GM12891 (cell line): Measurements from ENCODE around the gene CATSPERB.
"Not testable (repeated sequence)": the region's sequence is repeated elsewhere in the genome, so short reads cannot be mapped to it uniquely, and the experiment has no call there.

Source experiments
- POLR2A ChIP-seq: IDR thresholded peaks from 2 replicates; pipeline ENCODE4 v1.6.1; 2011; ENCODE audit warnings: low read depth, low read length, control low read depth
- TAF1 ChIP-seq: IDR thresholded peaks from 2 replicates; pipeline ENCODE4 v1.6.1; 2011; ENCODE audit warnings: low read depth, low read length, control low read depth

GRCh38 chr14:91677687-91678086 is 54.2 kb downstream of the CATSPERB start:
- TF ChIP-seq TAF1, POLR2A: not testable (repeated sequence)
